HG03575 (cell line): ENCODE data around the gene AP5B1.

Experiments used
- ATAC-seq: cut with Tn5 transposase; IDR thresholded peaks from one replicate; pipeline ENCODE4 v1.9.1; 2021; ENCODE audit not compliant: unreplicated experiment, insufficient number of reproducible peaks, low FRiP score; ENCODE audit errors: extremely low read depth

AP5B1 gene

DNA sequence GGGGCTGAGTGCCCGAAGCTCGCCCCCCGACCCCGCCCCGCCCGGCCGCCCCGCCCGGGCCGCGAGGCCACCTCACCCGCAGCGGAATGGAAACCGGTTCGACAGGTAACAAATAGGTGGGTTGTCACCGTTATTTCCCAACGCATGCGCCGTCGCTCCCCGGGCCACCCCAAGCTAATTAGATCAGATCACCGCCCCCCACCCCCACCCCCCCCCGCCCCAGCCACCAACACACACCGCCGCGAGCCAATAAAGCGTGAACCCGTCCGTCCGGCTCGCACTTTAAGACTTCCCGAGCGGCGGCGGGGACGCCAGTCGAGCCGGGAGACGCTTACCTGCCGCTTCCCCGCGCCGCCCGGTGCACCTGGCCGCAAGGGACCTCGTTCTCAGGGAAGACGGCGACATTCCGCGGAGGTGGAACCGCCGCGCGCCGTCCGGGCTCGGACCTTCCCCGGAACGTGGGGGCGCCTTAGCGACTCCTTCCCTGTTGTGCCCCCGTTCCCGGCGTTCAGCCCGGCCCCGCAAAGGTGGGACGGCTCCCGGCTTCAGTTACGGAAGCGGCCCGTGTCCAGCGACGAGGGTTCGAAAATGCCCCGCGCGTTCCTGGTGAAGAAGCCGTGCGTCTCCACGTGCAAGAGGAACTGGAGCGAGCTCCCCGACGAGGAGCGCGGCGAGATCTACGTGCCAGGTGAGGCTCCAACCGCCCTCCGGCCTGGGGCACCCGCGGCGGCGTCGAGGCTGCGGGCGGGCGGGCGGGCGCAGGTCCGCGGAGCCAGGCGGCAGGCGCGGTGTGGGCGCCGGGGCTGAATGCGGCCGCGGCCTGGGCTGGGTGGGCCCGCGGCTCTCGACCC is 6.2 kb upstream of the AP5B1 start, which contains the start of gene OVOL1:
TSS of gene OVOL1 (plus strand) at position 278 of the 851 bp plus-strand sequence. CDS start at position 589, 311 bp downstream.
- ATAC-seq, result no peak

DNA sequence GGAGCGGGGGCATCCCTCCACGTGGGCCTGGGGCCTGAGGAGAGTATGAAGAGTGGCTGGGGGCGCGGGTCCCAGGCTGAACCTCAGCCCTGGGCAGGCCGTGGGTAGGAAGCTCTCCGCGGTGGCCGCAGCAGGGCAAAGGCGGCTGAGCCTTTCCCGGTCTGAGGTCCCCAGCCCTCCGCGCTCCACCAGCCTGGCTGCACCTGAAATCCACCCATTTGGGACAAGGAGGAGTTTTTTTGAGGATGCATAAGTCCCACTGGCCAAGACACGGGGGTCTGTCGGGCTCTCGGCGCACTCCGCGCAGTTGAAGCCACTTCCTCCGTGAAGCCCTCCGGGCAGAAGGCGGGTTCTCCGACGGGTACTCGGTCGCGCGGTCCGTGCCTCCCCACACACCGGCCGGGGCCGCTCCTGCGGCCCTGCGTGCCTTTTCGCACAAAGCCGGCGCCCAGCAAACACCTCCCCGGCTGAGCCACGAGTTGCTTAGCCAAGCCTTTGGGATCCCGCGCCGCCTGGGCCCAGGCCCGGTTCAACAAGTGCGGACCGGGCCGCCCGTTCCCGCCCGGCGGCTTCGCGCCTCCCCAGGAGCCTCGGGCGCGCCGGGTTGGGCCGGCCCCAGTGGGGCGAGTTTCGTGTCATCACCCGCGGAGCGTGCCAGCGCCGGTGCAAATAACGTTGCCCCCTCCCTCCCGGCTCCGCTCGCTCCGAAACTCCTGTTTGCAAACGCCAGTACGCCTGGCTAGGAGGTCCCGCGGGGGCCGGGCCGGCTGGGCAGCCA is 5.4 kb upstream of the AP5B1 start:
- ATAC-seq, result no peak

DNA sequence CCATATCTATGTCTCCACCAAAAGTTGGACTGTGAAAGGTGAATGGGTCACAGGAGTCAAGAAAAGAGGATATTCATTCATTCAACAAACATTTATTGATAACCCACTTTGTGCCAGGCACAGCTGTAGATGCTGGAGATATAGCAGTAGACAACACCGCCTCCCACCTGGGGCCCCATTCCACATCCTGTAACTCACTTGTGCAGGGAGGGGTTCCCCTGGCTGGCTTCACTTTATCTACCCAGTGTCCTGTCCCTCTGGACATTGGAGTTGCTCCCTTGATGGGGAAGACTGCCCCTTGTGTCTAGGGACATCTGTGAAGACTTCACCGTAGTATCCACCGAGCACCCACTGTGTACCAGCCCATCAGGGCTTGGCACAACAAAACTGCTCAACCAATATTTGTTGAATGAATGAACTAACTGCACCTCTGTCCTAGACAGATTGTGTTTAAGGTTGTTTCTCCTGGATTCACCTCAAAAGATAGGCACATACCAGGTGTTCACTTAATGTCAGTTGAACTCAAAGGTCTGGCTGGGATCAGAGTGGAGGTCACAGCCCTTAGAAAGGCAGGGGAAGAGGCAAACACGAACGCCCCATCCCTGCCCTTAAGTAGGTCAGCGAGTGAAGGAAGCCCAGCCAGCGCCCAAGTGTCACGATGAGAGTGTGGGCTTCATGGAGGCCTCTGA is 4.7 kb upstream of the AP5B1 start:
- ATAC-seq, result no peak

GRCh38 chr11:65782816-65783228 is 2.0 kb upstream of the AP5B1 start:
- no peak for ATAC-seq

DNA sequence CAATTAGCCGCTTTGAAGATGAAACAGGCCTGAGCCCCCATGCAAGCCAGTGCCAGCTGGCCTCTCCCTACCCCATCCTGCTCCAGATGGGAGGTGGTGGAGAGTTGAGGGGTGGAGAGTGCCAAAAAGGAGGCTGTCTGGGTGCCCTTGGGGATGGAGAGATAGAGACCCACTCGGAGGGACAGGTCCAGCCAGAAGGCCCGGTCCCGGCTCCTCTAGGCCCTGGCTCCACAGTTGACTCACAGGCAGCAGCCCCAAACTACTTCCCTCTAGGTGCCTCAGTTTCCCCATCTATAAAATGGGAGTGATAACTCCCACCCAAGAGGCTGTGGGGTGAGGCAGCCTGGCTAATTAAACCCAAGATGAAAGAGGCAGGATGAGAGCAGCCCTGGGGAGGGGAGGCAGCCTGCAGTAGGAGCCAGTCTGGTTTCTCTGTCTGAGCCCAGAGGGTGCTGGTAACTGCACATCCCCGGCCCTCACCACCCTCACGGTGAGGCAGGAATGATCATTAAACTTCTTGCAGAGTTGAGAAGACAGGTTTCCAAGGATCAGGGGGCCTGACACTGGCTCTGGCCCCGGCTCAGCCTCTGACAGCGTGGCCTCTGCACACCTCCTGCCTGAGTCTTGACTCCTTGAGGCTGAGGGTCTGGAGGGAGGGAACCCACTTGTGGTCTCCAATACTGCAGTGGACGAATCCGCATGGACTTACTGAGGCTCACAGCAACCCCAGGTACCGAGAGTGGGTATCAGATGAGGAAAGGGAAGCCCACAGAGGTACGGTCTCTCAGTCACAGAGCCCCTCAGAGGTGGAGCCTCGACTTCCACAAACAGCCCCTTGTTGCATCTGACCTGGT is 1.4 kb upstream of the AP5B1 start:
- ATAC-seq, result no peak

- ATAC-seq, result no peak
Observed at GRCh38 chr11:65781152-65781961, 581 bp upstream of the AP5B1 start.

- no peak for ATAC-seq
Observed at GRCh38 chr11:65779919-65780769, 632 bp downstream of the AP5B1 start.

- ATAC-seq, result no peak
Observed at GRCh38 chr11:65779669-65779918, 1.2 kb downstream of the AP5B1 start.

- ATAC-seq, result no peak
Observed at GRCh38 chr11:65778901-65779668, 1.7 kb downstream of the AP5B1 start.

- ATAC-seq, result no peak
Observed at GRCh38 chr11:65778431-65778900, 2.3 kb downstream of the AP5B1 start.

DNA sequence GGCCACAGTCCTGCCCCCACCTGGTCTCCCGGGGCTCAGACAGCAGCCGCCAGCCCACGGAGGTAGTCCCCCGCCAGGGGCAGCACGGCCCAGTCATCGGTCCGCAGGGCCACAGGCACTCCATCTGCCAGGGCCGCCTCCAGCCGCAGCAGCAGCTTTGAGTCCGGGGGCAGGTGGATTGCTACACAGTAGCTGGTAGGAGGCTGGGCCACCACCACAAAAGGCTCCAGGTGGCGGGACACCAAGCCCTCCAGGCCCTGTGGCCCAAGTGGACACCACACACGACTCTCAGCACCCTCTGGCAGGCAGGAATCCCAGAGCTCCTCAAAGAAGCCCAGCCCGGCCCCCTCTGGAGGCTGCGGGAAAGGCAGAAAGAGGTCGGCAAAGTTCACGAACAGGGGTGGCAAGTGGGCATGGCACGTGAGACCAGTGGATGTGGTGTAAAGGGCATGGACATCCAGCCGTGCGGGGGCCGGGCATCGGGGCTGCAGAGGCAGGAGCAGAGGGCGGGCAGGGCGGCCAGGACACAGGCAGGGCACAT is 2.9 kb downstream of the AP5B1 start:
- ATAC-seq, result no peak

- no peak for ATAC-seq
Observed at GRCh38 chr11:65777241-65777640, 3.5 kb downstream of the AP5B1 start.

- ATAC-seq, result no peak
Observed at GRCh38 chr11:65776710-65777141, 4.0 kb downstream of the AP5B1 start.

DNA sequence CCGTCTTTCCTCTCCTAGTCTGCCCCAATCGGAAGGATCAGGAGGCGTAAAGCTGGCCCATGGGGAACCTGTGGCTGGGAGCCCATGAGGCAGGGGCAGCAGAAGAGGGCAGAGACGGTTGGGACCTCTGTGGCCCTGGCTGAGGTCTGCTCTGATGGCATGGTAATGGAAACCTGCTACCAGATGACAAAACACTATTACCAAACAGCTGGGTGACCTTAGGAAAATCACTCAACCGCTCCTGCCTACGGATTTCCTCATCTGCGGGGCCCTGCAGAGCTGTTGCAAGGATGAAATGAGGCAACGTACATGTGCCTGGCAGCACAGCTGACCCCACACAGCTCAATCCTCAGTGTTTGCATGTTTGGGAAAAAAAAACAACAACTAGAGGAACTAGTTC is 4.6 kb downstream of the AP5B1 start:
- ATAC-seq, result no peak

- ATAC-seq, result no peak
Observed at GRCh38 chr11:65774525-65775306, 6.1 kb downstream of the AP5B1 start.
